ENCODE measurements around the gene STIM1.

STIM1 gene

GRCh38 chr11:3983101-3983500 lies 127.6 kb downstream of the STIM1 start:
- TF ChIP-seq CTCF (IDR thresholded peaks at IDR 0.05; ENCODE audit: low read depth, low read length), result no peak
- no peak for DNase-seq (ENCODE audit: extremely low read depth, low read depth)

- no peak for DNase-seq (ENCODE audit: extremely low read depth, low read depth)
These were observed 129.4 kb downstream of the STIM1 start for GRCh38 chr11:3984896-3985295.

GRCh38 chr11:3985631-3986030 lies 130.2 kb downstream of the STIM1 start:
- no peak for TF ChIP-seq CTCF (IDR thresholded peaks at IDR 0.05; ENCODE audit: low read depth, low read length)
- DNase-seq (ENCODE audit: extremely low read depth, low read depth), result no peak

More at GRCh38 chr11:3984896-3985295, 129.4 kb downstream of the STIM1 start:
- no peak; the same call in 1 of the 2 replicates for TF ChIP-seq CTCF (IDR thresholded peaks at IDR 0.05; ENCODE audit: low read depth, low read length)

GRCh38 chr11:3986301-3986700 lies 130.8 kb downstream of the STIM1 start:
- DNase-seq (ENCODE audit: extremely low read depth, low read depth), result no peak
- TF ChIP-seq CTCF (IDR thresholded peaks at IDR 0.05; ENCODE audit: low read depth, low read length), result no peak

- no peak for TF ChIP-seq CTCF (IDR thresholded peaks at IDR 0.05; ENCODE audit: low read depth, low read length)
- DNase-seq (ENCODE audit: extremely low read depth, low read depth), result no peak
These were observed 133.9 kb downstream of the STIM1 start for GRCh38 chr11:3989276-3989920.

- DNase-seq (ENCODE audit: extremely low read depth, low read depth), result no peak
- no peak for TF ChIP-seq CTCF (IDR thresholded peaks at IDR 0.05; ENCODE audit: low read depth, low read length)
These were observed 134.4 kb downstream of the STIM1 start for GRCh38 chr11:3989921-3990290.

- no peak for DNase-seq (ENCODE audit: extremely low read depth, low read depth)
- no peak for TF ChIP-seq CTCF (IDR thresholded peaks at IDR 0.05; ENCODE audit: low read depth, low read length)
These were observed 134.9 kb downstream of the STIM1 start for GRCh38 chr11:3990406-3990805.

Data from AG09319 (cell line).